Endothelial cell of umbilical vein (primary cell): ENCODE data around the gene UBL5. TPM values are rescaled to one million over a fixed set of nuclear protein-coding genes. Genes with fewer than 3 reads are reported as not detected.

Experiments used
- BruUV-seq: library from RNA; stranded (reverse); fragments of 400-500 nt; replicated peaks from 2 replicates; lab custom pipeline; 2021; lab: Mats Ljungman, UMichigan
- CTCF ChIA-PET: fragments of 300-600, 350-600 bp; sonication (Branson Sonifier 250); formaldehyde crosslinking; loops from one replicate; lab custom pipeline; 2021; ENCODE audit warnings: antibody characterized with exemption, inconsistent platforms; lab: Charles Lee
- POLR2A ChIA-PET: fragments of 300-600, 350-600 bp; sonication (Branson Sonifier 250); formaldehyde crosslinking; loops from one replicate; lab custom pipeline; 2021; ENCODE audit warnings: antibody characterized with exemption, inconsistent platforms; lab: Charles Lee
- DNase-seq: peaks from one replicate; pipeline ENCODE4 v3.0.0-alpha.2; 2011; ENCODE audit warnings: low read depth, low spot score
- FAIRE-seq: peaks from 2 replicates; lab custom pipeline; 2011; peaks lifted over from hg19 to GRCh38; lab: Jason Lieb, UNC
- H2AFZ ChIP-seq: 2 replicates; pipeline ENCODE4 v1.6.0; 2012; ENCODE audit warnings: low read depth, low read length, control low read depth, inconsistent platforms
- H3K27ac ChIP-seq: 2 replicates; pipeline ENCODE4 v1.5.1; 2011; ENCODE audit warnings: low read depth, mild to moderate bottlenecking, control low read depth, low read length, moderate library complexity; ENCODE audit not compliant: insufficient read depth
- H3K27me3 ChIP-seq, 2 experiments: 2 replicates each; pipeline versions ENCODE4 v1.6.0 to v1.6.1; 2011; ENCODE audit warnings: low read length in 2 of 2, mixed read lengths in 1 of 2; ENCODE audit not compliant: control insufficient read depth in 2 of 2, insufficient read depth in 2 of 2
- H3K36me3 ChIP-seq, 2 experiments: 2 replicates in 1 of 2; 3 replicates in 1 of 2; pipeline ENCODE4 v1.5.1; 2011; ENCODE audit warnings: low read length in 2 of 2, mild to moderate bottlenecking in 1 of 2, moderate library complexity in 1 of 2; ENCODE audit not compliant: control insufficient read depth in 2 of 2, insufficient read depth in 2 of 2; ENCODE audit errors: extremely low read depth in 1 of 2
- H3K4me1 ChIP-seq: 3 replicates; pipeline ENCODE4 v1.5.1; 2011; ENCODE audit warnings: mild to moderate bottlenecking, low read length; ENCODE audit not compliant: control insufficient read depth, insufficient read depth; ENCODE audit errors: extremely low read depth
- H3K4me2 ChIP-seq: 2 replicates; pipeline ENCODE4 v1.6.1; 2011; ENCODE audit warnings: low read length, control low read depth, mixed read lengths; ENCODE audit not compliant: insufficient read depth
- H3K4me3 ChIP-seq, 3 experiments: fragments of 200-600 bp in 1 of 3; sonication (generic), shearing (Covaris generic) in 1 of 3; replicated peaks in 1 of 3; 2 replicates each; pipeline ENCODE4 v1.5.1; 2011 to 2016; ENCODE audit warnings: control low read depth in 3 of 3, low read length in 3 of 3, mild to moderate bottlenecking in 2 of 3, inconsistent platforms in 1 of 3, low read depth in 1 of 3, moderate library complexity in 1 of 3; ENCODE audit not compliant: insufficient read depth in 1 of 3
- H3K79me2 ChIP-seq: 2 replicates; pipeline ENCODE4 v1.6.0; 2012; ENCODE audit warnings: low read length, inconsistent platforms; ENCODE audit not compliant: control insufficient read depth, insufficient read depth
- H3K9ac ChIP-seq: replicated peaks from 2 replicates; pipeline ENCODE3; 2011; ENCODE audit warnings: low read length, control low read depth; ENCODE audit not compliant: insufficient read depth; ENCODE audit errors: extremely low read depth
- H3K9me1 ChIP-seq: replicated peaks from 3 replicates; pipeline ENCODE4 v1.6.0; 2011; ENCODE audit warnings: mild to moderate bottlenecking, low read length; ENCODE audit not compliant: control insufficient read depth, insufficient read depth; ENCODE audit errors: extremely low read depth
- H3K9me3 ChIP-seq: replicated peaks from 2 replicates; pipeline ENCODE4 v1.5.1; 2012; ENCODE audit warnings: low read length, inconsistent platforms; ENCODE audit not compliant: control insufficient read depth, insufficient read depth
- H4K20me1 ChIP-seq: replicated peaks from 2 replicates; pipeline ENCODE3; 2011; ENCODE audit warnings: mild to moderate bottlenecking, low read length; ENCODE audit not compliant: control insufficient read depth, insufficient read depth; ENCODE audit errors: extremely low read depth
- EZH2 ChIP-seq: IDR thresholded peaks from 2 replicates; pipeline ENCODE4 v1.6.1; 2012; ENCODE audit warnings: borderline replicate concordance, low read depth, mild to moderate bottlenecking, moderate library complexity, low read length, inconsistent platforms; ENCODE audit not compliant: severe bottlenecking
- MYC ChIP-seq: IDR thresholded peaks from one replicate; pipeline ENCODE4 v1.6.1; 2011; ENCODE audit warnings: mild to moderate bottlenecking, low read depth, low read length
- dilution Hi-C: fragments of 300-500 bp; cut with MboI; formaldehyde crosslinking; loops from one replicate; pipeline ENCODE4 v1.15.0; 2019; ENCODE audit warnings: low sequenced_read_pairs; ENCODE audit not compliant: extremely low pct_ligation_motif_present
- intact Hi-C: fragments of 100-400 bp; cut with micrococcal nuclease; formaldehyde crosslinking; loops from one replicate; pipeline ENCODE4 v1.10.0; 2022
- polyA plus RNA-seq, 4 experiments: library from polyadenylated mRNA; depleted of rRNA in 3 of 4; stranded (reverse) in 3 of 4; unstranded in 1 of 4; fragments of >200 nt; gene quantifications; 2 replicates each; pipeline versions ENCODE4 v1.2.1 to v1.2.3, GENCODE V29; 2011 to 2012; ENCODE audit warnings: missing spikeins in 1 of 4
- total RNA-seq: library from RNA; stranded (reverse); gene quantifications from 2 replicates; pipeline ENCODE4 v1.2.3, GENCODE V29; 2021
- TF ChIP-seq, protein P1 (sequence below): IDR thresholded peaks from 2 replicates; pipeline ENCODE4 v1.6.1; 2011; ENCODE audit not compliant: insufficient read depth, insufficient read length
- TF ChIP-seq, protein P2 (sequence below), 2 donors: IDR thresholded peaks; 1 replicate in 1 of 2; 2 replicates in 1 of 2; pipeline ENCODE4 v1.5.1; 2011; ENCODE audit warnings: low read length in 2 of 2, mild to moderate bottlenecking in 2 of 2, moderate library complexity in 2 of 2, control low read depth in 1 of 2, inconsistent platforms in 1 of 2, low read depth in 1 of 2; ENCODE audit not compliant: insufficient read depth in 1 of 2; ENCODE audit errors: extremely low read depth in 1 of 2

The UBL5 gene
- total and polyA plus RNA-seq, 2 donors (not counting 3 experiments of a cell fraction or from before 2014, with no cell fraction given): 351 to 1,226 TPM

DNA sequence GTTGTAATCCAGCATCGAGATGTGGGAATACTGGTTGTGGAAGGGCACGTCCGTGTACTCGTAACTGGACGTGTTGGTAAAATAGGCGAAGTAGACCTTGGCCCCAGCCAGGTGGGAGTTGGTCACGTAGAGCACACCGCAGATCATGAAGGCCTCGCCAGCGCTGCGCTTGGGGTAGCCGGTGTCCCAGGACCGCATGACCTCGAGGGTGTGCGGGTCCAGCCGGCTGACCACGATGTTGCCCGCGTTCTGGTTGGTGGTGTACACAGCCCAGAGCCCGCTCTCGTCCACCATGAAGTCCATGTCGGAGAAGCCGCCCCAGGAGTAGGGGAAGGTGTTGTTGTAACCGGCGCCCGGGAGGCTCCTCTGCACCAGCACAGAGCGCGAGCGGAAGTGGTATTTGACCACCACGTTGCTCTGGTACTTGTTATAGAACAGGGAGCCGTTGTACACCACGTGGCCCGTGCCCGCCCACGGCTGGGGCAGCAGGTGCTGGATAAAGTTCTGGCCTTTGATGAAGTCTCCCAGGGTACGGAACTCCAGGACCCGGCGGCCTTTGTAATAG, 26.6 kb downstream of the UBL5 start:
- no TSS peak for BruUV-seq
- H3K9ac ChIP-seq: no peak overlapping the region
- no peak for TF ChIP-seq EZH2
- TF ChIP-seq MYC: no peak
- TF ChIP-seq, protein P1, sequence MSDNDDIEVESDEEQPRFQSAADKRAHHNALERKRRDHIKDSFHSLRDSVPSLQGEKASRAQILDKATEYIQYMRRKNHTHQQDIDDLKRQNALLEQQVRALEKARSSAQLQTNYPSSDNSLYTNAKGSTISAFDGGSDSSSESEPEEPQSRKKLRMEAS: no peak
- no peak overlapping the region for H3K4me3 ChIP-seq
- H3K9me3 ChIP-seq: no peaks in the 10 kb centered on the region
- H3K36me3 ChIP-seq: peaks cover 0 to 2% of the 10 kb centered on the region in 2 experiments
- no peak overlapping the region for H3K27ac ChIP-seq
- no peaks in the 10 kb centered on the region for H3K9me1 ChIP-seq
- no peak overlapping the region for H2AFZ ChIP-seq
- no peaks in the 10 kb centered on the region for H4K20me1 ChIP-seq
- ChIA-PET CTCF (no interaction called here), POLR2A (no interaction called here)
- dilution Hi-C loops: no loop called here
- H3K27me3 ChIP-seq: no peaks in the 10 kb centered on the region
- peaks cover 5% of the 10 kb centered on the region for H3K4me1 ChIP-seq
- no peak overlapping the region for H3K4me2 ChIP-seq
- intact Hi-C loops: no loop called here
- DNase-seq (no peak), FAIRE-seq (no peak)
- H3K79me2 ChIP-seq: no peaks in the 10 kb centered on the region

DNA sequence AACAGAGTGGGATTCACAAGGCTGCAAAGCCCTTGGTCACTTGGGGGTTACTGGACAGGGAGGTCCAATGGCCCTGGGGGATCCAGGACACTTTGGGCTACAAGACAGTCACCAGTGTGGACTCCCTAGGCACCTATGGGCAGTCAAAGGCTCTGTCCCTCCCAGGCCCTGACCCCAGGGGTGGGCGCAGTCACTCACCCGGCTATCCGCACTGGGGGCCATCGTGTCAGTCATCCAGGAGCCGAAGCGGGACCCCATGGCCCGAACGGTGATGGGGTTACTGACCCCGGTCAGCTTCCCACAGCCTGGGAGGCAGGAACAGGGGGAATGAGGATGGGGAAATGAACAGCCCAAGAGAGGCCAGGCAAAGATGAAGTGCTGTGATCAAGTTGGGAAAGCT, 28.9 kb downstream of the UBL5 start:
- no peak for DNase-seq
- TF ChIP-seq, protein P2, sequence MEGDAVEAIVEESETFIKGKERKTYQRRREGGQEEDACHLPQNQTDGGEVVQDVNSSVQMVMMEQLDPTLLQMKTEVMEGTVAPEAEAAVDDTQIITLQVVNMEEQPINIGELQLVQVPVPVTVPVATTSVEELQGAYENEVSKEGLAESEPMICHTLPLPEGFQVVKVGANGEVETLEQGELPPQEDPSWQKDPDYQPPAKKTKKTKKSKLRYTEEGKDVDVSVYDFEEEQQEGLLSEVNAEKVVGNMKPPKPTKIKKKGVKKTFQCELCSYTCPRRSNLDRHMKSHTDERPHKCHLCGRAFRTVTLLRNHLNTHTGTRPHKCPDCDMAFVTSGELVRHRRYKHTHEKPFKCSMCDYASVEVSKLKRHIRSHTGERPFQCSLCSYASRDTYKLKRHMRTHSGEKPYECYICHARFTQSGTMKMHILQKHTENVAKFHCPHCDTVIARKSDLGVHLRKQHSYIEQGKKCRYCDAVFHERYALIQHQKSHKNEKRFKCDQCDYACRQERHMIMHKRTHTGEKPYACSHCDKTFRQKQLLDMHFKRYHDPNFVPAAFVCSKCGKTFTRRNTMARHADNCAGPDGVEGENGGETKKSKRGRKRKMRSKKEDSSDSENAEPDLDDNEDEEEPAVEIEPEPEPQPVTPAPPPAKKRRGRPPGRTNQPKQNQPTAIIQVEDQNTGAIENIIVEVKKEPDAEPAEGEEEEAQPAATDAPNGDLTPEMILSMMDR (IDR thresholded peaks at IDR 0.05; ENCODE audit: extremely low read depth in 1 of 2, insufficient read depth in 1 of 2, low read depth in 1 of 2, low read length in 2 of 2): no peak
- Histone ChIP-seq H3K9me3 (no peaks in the 10 kb centered on the region), H2AFZ (no peak overlapping the region), H3K27me3 (no peaks in the 10 kb centered on the region), H3K4me3 (no peak overlapping the region), H3K4me2 (no peak overlapping the region), H3K27ac (no peak overlapping the region), H3K36me3 (no peaks in the 10 kb centered on the region), H3K9ac (no peak overlapping the region), H3K9me1 (no peaks in the 10 kb centered on the region), H4K20me1 (no peaks in the 10 kb centered on the region), H3K4me1 (peaks cover 5% of the 10 kb centered on the region), H3K79me2 (no peaks in the 10 kb centered on the region)
- intact Hi-C loops (no loop called here), dilution Hi-C loops (no loop called here)
- FAIRE-seq: no peak
- BruUV-seq: no TSS peak
- ChIA-PET POLR2A (no interaction called here), CTCF (no interaction called here)
